ENCODE data around the gene MYO5A. TPM values are rescaled to one million over a fixed set of nuclear protein-coding genes. Genes with fewer than 3 reads are reported as not detected.

Gene MYO5A
- total RNA-seq, 1 experiment from 2014 or later: 29.2 TPM

GRCh38 chr15:52295421-52296001, 233.2 kb downstream of the MYO5A start, which contains the start of gene MYO5C (continued):
- TF ChIP-seq ARID4B (CRISPR knock-in tag; IDR thresholded peaks at IDR 0.05; ENCODE audit: borderline replicate concordance): no peak; the same call in 1 of the 2 replicates
- no peak for TF ChIP-seq STAT6 (CRISPR knock-in tag; conservative IDR thresholded peaks at IDR 0.05; ENCODE audit: low read depth)
- TF ChIP-seq JAZF1 (CRISPR knock-in tag; IDR thresholded peaks at IDR 0.05): no peak
- TF ChIP-seq E2F5 (CRISPR knock-in tag; IDR thresholded peaks at IDR 0.05): peak; percentile 77
- TF ChIP-seq NR3C1 (CRISPR knock-in tag; conservative IDR thresholded peaks at IDR 0.05; ENCODE audit: low read depth): no peak; the same call in 1 of the 2 replicates
- no peak for TF ChIP-seq ATF6 (CRISPR knock-in tag; IDR thresholded peaks at IDR 0.05)
- no peak for TF ChIP-seq E2F4 (CRISPR knock-in tag; IDR thresholded peaks at IDR 0.05; ENCODE audit: borderline replicate concordance, low read depth)
- no peak for TF ChIP-seq IRF2 (CRISPR knock-in tag; IDR thresholded peaks at IDR 0.05; ENCODE audit: borderline replicate concordance, low read depth)
- no peak for TF ChIP-seq CTCF (IDR thresholded peaks at IDR 0.05)
- no peak; the same call in 1 of the 2 replicates for TF ChIP-seq ERG (CRISPR knock-in tag; IDR thresholded peaks at IDR 0.05)
- TF ChIP-seq FOXP4 (CRISPR knock-in tag; IDR thresholded peaks at IDR 0.05): peak; percentile 31; the same call in 1 of the 2 replicates
- TF ChIP-seq ZNF425 (CRISPR knock-in tag; conservative IDR thresholded peaks at IDR 0.05): no peak
- no peak for TF ChIP-seq ZBTB43 (CRISPR knock-in tag; IDR thresholded peaks at IDR 0.05)
- no peak for TF ChIP-seq CDX4 (CRISPR knock-in tag; IDR thresholded peaks at IDR 0.05; ENCODE audit: borderline replicate concordance)
- no peak for TF ChIP-seq NR1H2 (CRISPR knock-in tag; IDR thresholded peaks at IDR 0.05)
